GM20000 (cell line): ENCODE results near the gene LRRC27.

ENCODE experiments used
- DNase-seq: peaks from one replicate; pipeline ENCODE4 v3.0.0; 2012; ENCODE audit warnings: low spot score
- TF ChIP-seq, protein P1 (sequence below): IDR thresholded peaks from 2 replicates; pipeline ENCODE4 v1.5.1; 2012; ENCODE audit warnings: mild to moderate bottlenecking, control low read depth; ENCODE audit errors: extremely low read depth, missing control alignments

Gene LRRC27

GRCh38 chr10:132365102-132365501, 33.1 kb downstream of the LRRC27 start:
- TF ChIP-seq, protein P1, sequence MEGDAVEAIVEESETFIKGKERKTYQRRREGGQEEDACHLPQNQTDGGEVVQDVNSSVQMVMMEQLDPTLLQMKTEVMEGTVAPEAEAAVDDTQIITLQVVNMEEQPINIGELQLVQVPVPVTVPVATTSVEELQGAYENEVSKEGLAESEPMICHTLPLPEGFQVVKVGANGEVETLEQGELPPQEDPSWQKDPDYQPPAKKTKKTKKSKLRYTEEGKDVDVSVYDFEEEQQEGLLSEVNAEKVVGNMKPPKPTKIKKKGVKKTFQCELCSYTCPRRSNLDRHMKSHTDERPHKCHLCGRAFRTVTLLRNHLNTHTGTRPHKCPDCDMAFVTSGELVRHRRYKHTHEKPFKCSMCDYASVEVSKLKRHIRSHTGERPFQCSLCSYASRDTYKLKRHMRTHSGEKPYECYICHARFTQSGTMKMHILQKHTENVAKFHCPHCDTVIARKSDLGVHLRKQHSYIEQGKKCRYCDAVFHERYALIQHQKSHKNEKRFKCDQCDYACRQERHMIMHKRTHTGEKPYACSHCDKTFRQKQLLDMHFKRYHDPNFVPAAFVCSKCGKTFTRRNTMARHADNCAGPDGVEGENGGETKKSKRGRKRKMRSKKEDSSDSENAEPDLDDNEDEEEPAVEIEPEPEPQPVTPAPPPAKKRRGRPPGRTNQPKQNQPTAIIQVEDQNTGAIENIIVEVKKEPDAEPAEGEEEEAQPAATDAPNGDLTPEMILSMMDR: no peak
- DNase-seq: no peak

GRCh38 chr10:132366006-132366405, 34.0 kb downstream of the LRRC27 start:
- TF ChIP-seq, protein P1: no peak

DNA sequence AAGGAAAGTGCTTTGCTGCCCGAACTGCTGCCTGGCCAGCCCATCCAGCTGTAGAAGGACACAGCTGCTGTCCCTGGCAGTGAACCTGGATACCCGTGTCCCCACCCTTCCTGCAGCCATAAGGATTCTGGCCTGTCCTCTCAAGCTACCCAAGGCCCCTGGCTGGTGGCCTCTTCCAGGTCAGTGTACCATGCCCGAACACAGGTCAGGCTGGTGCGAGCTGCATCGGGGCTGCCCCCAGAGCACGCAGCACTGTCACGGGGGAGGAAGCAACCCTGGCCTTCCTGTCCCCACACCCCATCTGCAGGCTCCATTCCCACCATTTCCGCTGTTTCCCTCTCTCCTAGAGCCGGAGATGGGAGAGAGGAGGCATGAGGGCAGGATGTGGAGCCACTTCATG, 34.5 kb downstream of the LRRC27 start:
- TF ChIP-seq, protein P1: no peak
- DNase-seq: no peak

More at GRCh38 chr10:132366006-132366405, 34.0 kb downstream of the LRRC27 start:
- DNase-seq: no peak

DNA sequence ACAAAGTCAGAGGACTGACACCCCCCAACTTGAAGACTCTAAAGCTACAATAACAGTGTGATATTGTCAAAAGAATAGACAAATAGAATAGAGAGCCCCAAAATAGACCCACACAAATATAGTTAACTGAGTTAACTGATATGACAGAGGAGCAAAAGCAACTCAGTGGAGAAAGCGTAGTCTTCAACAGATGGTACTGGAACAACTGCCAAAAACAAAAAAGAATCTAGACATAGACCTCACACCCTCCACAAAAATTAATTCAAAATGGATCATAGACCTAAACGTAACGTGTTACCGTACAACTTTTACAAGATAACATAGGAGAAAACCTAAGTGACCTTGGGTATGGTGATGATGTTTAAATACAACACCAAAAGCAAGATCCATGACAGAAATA, 36.4 kb downstream of the LRRC27 start:
- DNase-seq: no peak
- TF ChIP-seq, protein P1: no peak

DNA sequence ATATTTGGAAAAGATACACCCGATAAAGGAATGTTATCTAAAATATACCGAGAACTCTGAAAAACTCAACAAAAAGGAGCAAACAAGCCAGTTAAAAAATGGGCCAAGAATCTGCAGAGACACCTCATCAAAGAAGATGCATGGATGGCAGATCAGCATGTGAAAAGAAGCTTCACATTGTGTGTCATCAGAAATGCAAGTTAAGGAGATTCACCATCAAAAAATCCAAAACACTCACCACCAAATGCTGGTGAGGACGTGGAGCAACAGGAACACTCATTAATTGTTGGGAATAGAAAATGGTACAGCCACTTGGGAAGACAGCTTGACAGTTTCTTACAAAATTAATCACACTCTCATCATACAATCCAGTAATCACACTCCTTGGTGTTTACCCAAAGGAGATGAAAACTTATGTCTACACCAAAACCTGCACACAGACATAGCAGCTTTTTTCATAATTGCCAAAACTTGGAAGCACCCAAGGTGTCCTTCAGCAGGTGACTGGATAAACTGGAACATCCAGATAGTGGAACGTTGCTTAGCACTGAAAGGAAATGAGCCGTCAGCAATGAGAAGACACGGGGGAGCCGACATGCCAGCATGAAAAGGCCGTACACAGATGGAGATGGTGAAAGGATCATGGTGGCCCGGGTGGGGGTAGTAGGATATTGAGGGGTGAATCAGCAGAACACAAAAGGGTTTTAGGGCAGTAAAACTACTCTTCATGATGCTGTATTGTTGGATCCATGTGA, 37.1 kb downstream of the LRRC27 start:
- no peak for DNase-seq

GRCh38 chr10:132369636-132370185, 37.7 kb downstream of the LRRC27 start:
- no peak for DNase-seq
- TF ChIP-seq, protein P1: no peak

More for the DNA sequence above, 37.1 kb downstream of the LRRC27 start:
- TF ChIP-seq, protein P1: no peak
